Daoy (cell line): ENCODE results near the gene SETDB2. TPM values are rescaled to one million over a fixed set of nuclear protein-coding genes. Genes with fewer than 3 reads are reported as not detected.

Experiments used
- DNase-seq: peaks from one replicate; pipeline ENCODE4 v3.0.0-alpha.2; 2015; ENCODE audit warnings: low read depth
- total RNA-seq: library from RNA; depleted of rRNA; stranded (reverse); fragments of >200 nt; shearing (Covaris generic); gene quantifications from 2 replicates; pipeline ENCODE4 v1.2.3, GENCODE V29; 2014; rRNA removed

The SETDB2 gene
- total RNA-seq, 1 experiment from 2014 or later = 5.8 TPM

GRCh38 chr13:49532593-49532992 is 88.5 kb downstream of the SETDB2 start:
- DNase-seq = no peak

- DNase-seq = no peak
Observed at GRCh38 chr13:49533011-49533410, 88.9 kb downstream of the SETDB2 start.

- no peak for DNase-seq
Observed at GRCh38 chr13:49533591-49534269, 89.7 kb downstream of the SETDB2 start.

GRCh38 chr13:49536144-49536873 is 92.2 kb downstream of the SETDB2 start:
- DNase-seq = no peak

- no peak for DNase-seq
Observed at GRCh38 chr13:49538404-49538803, 94.3 kb downstream of the SETDB2 start.

GRCh38 chr13:49539313-49539712 is 95.2 kb downstream of the SETDB2 start:
- DNase-seq = no peak

GRCh38 chr13:49539746-49540145 is 95.7 kb downstream of the SETDB2 start:
- DNase-seq = no peak

- peak; percentile 37 for DNase-seq
Observed at GRCh38 chr13:49540552-49540951, 96.5 kb downstream of the SETDB2 start.

GRCh38 chr13:49543656-49544055 is 99.6 kb downstream of the SETDB2 start:
- DNase-seq = no peak

Other genes starting within 250 kb of the SETDB2 start
- not detected in 2 replicates for gene MLNR, start 223.9 kb upstream of the SETDB2 start, total RNA-seq
- gene CDADC1, start 196.3 kb upstream of the SETDB2 start, total RNA-seq = 0.80 and 30.1 TPM in 2 replicates
- 2.2 and 5.1 TPM in 2 replicates for gene CAB39L, start 210 bp upstream of the SETDB2 start, total RNA-seq
- 1.4 and 4.6 TPM in 2 replicates for gene PHF11, start 51.7 kb downstream of the SETDB2 start, total RNA-seq
- 5.0 and 10.6 TPM in 2 replicates for gene RCBTB1, start 141.3 kb downstream of the SETDB2 start, total RNA-seq
- not detected in 2 replicates for gene ARL11, start 184.2 kb downstream of the SETDB2 start, total RNA-seq
- 94.8 and 94.9 TPM in 2 replicates for gene EBPL, start 247.2 kb downstream of the SETDB2 start, total RNA-seq